ENCODE results near the gene ANLN.
"Not testable (repeated sequence)": the region's sequence is repeated elsewhere in the genome, so short reads cannot be mapped to it uniquely, and the experiment has no call there.

DNA sequence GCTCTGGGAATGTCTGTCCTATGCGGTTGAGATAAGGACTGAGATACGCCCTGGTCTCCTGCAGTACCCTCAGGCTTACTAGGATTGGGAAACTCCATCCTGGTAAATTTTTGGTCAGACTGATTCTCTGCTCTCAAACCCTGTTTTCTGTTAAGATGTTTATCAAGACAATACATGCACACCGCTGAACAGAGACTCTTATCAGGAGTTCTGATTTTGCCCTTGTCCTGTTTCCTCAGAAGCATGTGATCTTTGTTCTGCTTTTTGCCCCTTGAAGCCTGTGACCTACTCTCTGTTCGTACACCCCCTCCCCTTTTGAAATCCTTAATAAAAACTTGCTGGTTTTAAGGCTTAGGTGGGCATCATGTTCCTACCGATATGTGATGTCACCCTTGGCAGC lies 76.3 kb downstream of the ANLN start:
- not testable (repeated sequence) for TF ChIP-seq FOSL1 (IDR thresholded peaks at IDR 0.05; ENCODE audit: low read depth); YY1 (IDR thresholded peaks at IDR 0.05; ENCODE audit: extremely low read depth, insufficient replicate concordance, low read depth, low read length); CEBPB (IDR thresholded peaks at IDR 0.05; ENCODE audit: low read depth); CTCF (IDR thresholded peaks at IDR 0.05 in 2 of 3, conservative IDR thresholded peaks at IDR 0.05 in 1 of 3; ENCODE audit: borderline replicate concordance in 1 of 3, insufficient read depth in 1 of 3, low read depth in 2 of 3, low read length in 2 of 3); POLR2A (IDR thresholded peaks at IDR 0.05; ENCODE audit: borderline replicate concordance, extremely low read depth, insufficient read depth, insufficient read length); EZH2 (IDR thresholded peaks at IDR 0.05); POLR2AphosphoS5 (IDR thresholded peaks at IDR 0.05; ENCODE audit: low read depth, low read length); CBX3 (IDR thresholded peaks at IDR 0.05; ENCODE audit: low read depth); ATF3 (IDR thresholded peaks at IDR 0.05)
